CD4-positive, alpha-beta T cell (primary cell): ENCODE measurements around the gene GIT1. TPM values are rescaled to one million over a fixed set of nuclear protein-coding genes. Genes with fewer than 3 reads are reported as not detected.

Experiments used
- ATAC-seq: fragments of 200-7000 bp; cut with Tn5 transposase; one replicate; pipeline ENCODE4 v1.10.0; 2022; ENCODE audit warnings: mild to moderate bottlenecking; ENCODE audit not compliant: poor library complexity
- CTCF ChIA-PET: fragments of 350-600 bp; sonication (Branson Sonifier 250); formaldehyde crosslinking; loops from one replicate; lab custom pipeline; 2021; ENCODE audit warnings: antibody characterized with exemption, inconsistent platforms; lab: Charles Lee
- POLR2A ChIA-PET: fragments of 350-600 bp; sonication (Branson Sonifier 250); formaldehyde crosslinking; loops from one replicate; lab custom pipeline; 2021; ENCODE audit warnings: antibody characterized with exemption, inconsistent platforms; lab: Charles Lee
- DNase-seq, 14 experiments: peaks; one replicate each; pipeline ENCODE4 v3.0.0-alpha.2; 2013 to 2020; ENCODE audit warnings: mixed read lengths in 2 of 14
- H3K27ac ChIP-seq, 2 donors: one replicate each; pipeline versions ENCODE4 v1.5.1 to v1.7.0; 2013; ENCODE audit warnings: low read length in 2 of 2, low read depth in 1 of 2, mild to moderate bottlenecking in 1 of 2
- H3K27me3 ChIP-seq, 2 experiments: 1 replicate in 1 of 2; 2 replicates in 1 of 2; pipeline versions ENCODE4 v1.6.1 to v1.7.0; 2013; ENCODE audit warnings: low read length in 2 of 2, control low read depth in 1 of 2, mild to moderate bottlenecking in 1 of 2, moderate library complexity in 1 of 2; ENCODE audit not compliant: insufficient read depth in 2 of 2, control insufficient read depth in 1 of 2
- H3K36me3 ChIP-seq: one replicate; pipeline ENCODE4 v1.6.1; 2013; ENCODE audit warnings: low read length, control low read depth; ENCODE audit not compliant: insufficient read depth
- H3K4me1 ChIP-seq: one replicate; pipeline ENCODE4 v1.6.1; 2013; ENCODE audit warnings: low read length, control low read depth; ENCODE audit not compliant: insufficient read depth
- H3K4me3 ChIP-seq: one replicate; pipeline ENCODE4 v1.5.1; 2013; ENCODE audit warnings: mild to moderate bottlenecking, low read length, moderate library complexity
- H3K9me3 ChIP-seq, 2 experiments: 1 replicate in 1 of 2; 2 replicates in 1 of 2; pipeline versions ENCODE4 v1.6.1 to v1.7.0; 2013; ENCODE audit warnings: low read length in 2 of 2, mild to moderate bottlenecking in 2 of 2, control low read depth in 1 of 2, moderate library complexity in 1 of 2; ENCODE audit not compliant: control insufficient read depth in 1 of 2, insufficient read depth in 1 of 2
- H3K27ac Mint-ChIP-seq: one replicate; pipeline ENCODE4 v1.8.0; 2020; ENCODE audit warnings: mixed read lengths
- H3K27me3 Mint-ChIP-seq: one replicate; pipeline ENCODE4 v1.8.0; 2021; ENCODE audit warnings: mixed read lengths
- H3K36me3 Mint-ChIP-seq: one replicate; pipeline ENCODE4 v1.8.0; 2021; ENCODE audit warnings: low read depth, mixed read lengths
- H3K4me1 Mint-ChIP-seq: one replicate; pipeline ENCODE4 v1.8.0; 2021; ENCODE audit warnings: low read depth, mixed read lengths
- H3K4me3 Mint-ChIP-seq: one replicate; pipeline ENCODE4 v1.8.0; 2020; ENCODE audit warnings: mild to moderate bottlenecking, mixed read lengths
- H3K9me3 Mint-ChIP-seq: one replicate; pipeline ENCODE4 v1.8.0; 2020; ENCODE audit warnings: mixed read lengths
- CTCF ChIP-seq: fragments of 200-600 bp; IDR thresholded peaks from one replicate; pipeline ENCODE4 v1.8.0; 2022; ENCODE audit warnings: antibody characterized with exemption, mild to moderate bottlenecking
- intact Hi-C, 2 experiments: fragments of 100-400 bp; cut with DNase I in 1 of 2; cut with micrococcal nuclease in 1 of 2; formaldehyde crosslinking; loops; one replicate each; pipeline versions ENCODE4 v1.15.1 to v1.9.0; 2023 to 2025; cut with DNase I, micrococcal nuclease
- total RNA-seq, 174 experiments: library from RNA in 2 of 174; stranded (reverse) in 2 of 174; gene quantifications; one replicate each; pipeline ENCODE4 v1.2.3 and lab custom pipeline; 2021 to 2026

Gene GIT1
- total RNA-seq, 2 experiments from 2014 or later, result 35.8 to 36.7 TPM

GRCh38 chr17:29617481-29618271, 28.2 kb upstream of the GIT1 start:
- H3K27me3 Mint-ChIP-seq, result no peaks in the 10 kb centered on the region
- no peaks in the 10 kb centered on the region for H3K27me3 ChIP-seq
- H3K9me3 ChIP-seq, result no peaks in the 10 kb centered on the region
- ChIA-PET CTCF (interaction anchor here (0.5 to 6.5 kb wide), 37 partner anchors 9 to 501 kb away, joined by 3 to 96 read pairs (median 5); partner anchors contain the start of genes ABHD15, ANKRD13B, SSH2 and TP53I13), POLR2A (interaction anchor here (0.6 to 4.3 kb wide), 30 partner anchors 8 to 1693 kb away, joined by 3 to 40 read pairs (median 4); partner anchors contain the start of genes ABHD15, ANKRD13B, NUFIP2 and PHF12)
- H3K9me3 Mint-ChIP-seq, result no peaks in the 10 kb centered on the region
- H3K36me3 ChIP-seq, result no peaks in the 10 kb centered on the region
- H3K4me1 Mint-ChIP-seq, result peaks cover 50% of the 10 kb centered on the region
- peak overlapping the region in 1 of 2 donors; percentile 49 for H3K27ac ChIP-seq
- H3K4me3 ChIP-seq, result peak overlapping the region; percentile 68
- peak overlapping the region; percentile 78 for H3K27ac Mint-ChIP-seq
- H3K36me3 Mint-ChIP-seq, result no peaks in the 10 kb centered on the region
- DNase-seq (peak; percentile 78 to 95 (median 86)), ATAC-seq (peak; percentile 48)
- peaks cover 72% of the 10 kb centered on the region for H3K4me1 ChIP-seq
- peak; percentile 62 for TF ChIP-seq CTCF
- peak overlapping the region; percentile 91 for H3K4me3 Mint-ChIP-seq
- intact Hi-C loops, result loop anchor here (1.0 to 10.0 kb wide), 6 partner anchors 28 to 317 kb away; partner anchors contain the start of genes ABHD15 (in 2 of the 2), TP53I13 (in 2 of the 2), GIT1 (in 1 of the 2) and SSH2 (in 1 of the 2)

- ChIA-PET POLR2A (interaction anchor here (0.6 to 4.3 kb wide), 27 partner anchors 8 to 1693 kb away, joined by 3 to 40 read pairs (median 5); partner anchors contain the start of genes ABHD15, ANKRD13B, NUFIP2 and SSH2), CTCF (interaction anchor here (0.6 to 6.5 kb wide), 32 partner anchors 10 to 500 kb away, joined by 3 to 96 read pairs (median 6); partner anchors contain the start of genes ABHD15, ANKRD13B, SSH2 and TP53I13)
- Mint-ChIP-seq H3K4me1 (peaks cover 47% of the 10 kb centered on the region), H3K4me3 (peak overlapping the region; percentile 91), H3K36me3 (no peaks in the 10 kb centered on the region), H3K9me3 (no peaks in the 10 kb centered on the region), H3K27ac (peak overlapping the region; percentile 78), H3K27me3 (no peaks in the 10 kb centered on the region)
- intact Hi-C loops, result loop anchor here (1.0 to 10.0 kb wide), 5 partner anchors 28 to 318 kb away; partner anchors contain the start of genes ABHD15 (in 2 of the 2), TP53I13 (in 2 of the 2), GIT1 (in 1 of the 2) and SSH2 (in 1 of the 2)
- Histone ChIP-seq H3K27me3 (no peaks in the 10 kb centered on the region), H3K36me3 (no peaks in the 10 kb centered on the region), H3K4me3 (peak overlapping the region; percentile 68), H3K4me1 (peaks cover 67% of the 10 kb centered on the region), H3K27ac (no peak overlapping the region), H3K9me3 (no peaks in the 10 kb centered on the region)
- DNase-seq (peak; percentile 81 to 96 (median 88)), ATAC-seq (peak; percentile 69)
- TF ChIP-seq CTCF, result peak; percentile 65
These were observed 27.7 kb upstream of the GIT1 start for GRCh38 chr17:29617125-29617480.

GRCh38 chr17:29616300-29617048, 27.0 kb upstream of the GIT1 start:
- no peak for TF ChIP-seq CTCF
- intact Hi-C loops, result loop anchor here (1.0 to 10.0 kb wide), 5 partner anchors 27 to 318 kb away; partner anchors contain the start of genes ABHD15 (in 2 of the 2), TP53I13 (in 2 of the 2), GIT1 (in 1 of the 2) and SSH2 (in 1 of the 2)
- Mint-ChIP-seq H3K4me1 (peaks cover 44% of the 10 kb centered on the region), H3K4me3 (peak overlapping the region; percentile 91), H3K27me3 (no peaks in the 10 kb centered on the region), H3K36me3 (no peaks in the 10 kb centered on the region), H3K9me3 (no peaks in the 10 kb centered on the region), H3K27ac (peak overlapping the region; percentile 79)
- Histone ChIP-seq H3K27ac (no peak overlapping the region), H3K4me3 (peak overlapping the region; percentile 68), H3K4me1 (peaks cover 62% of the 10 kb centered on the region), H3K9me3 (no peaks in the 10 kb centered on the region), H3K36me3 (no peaks in the 10 kb centered on the region), H3K27me3 (no peaks in the 10 kb centered on the region)
- ATAC-seq (no peak), DNase-seq (peak in 2 of 14 experiments; percentile 38 to 49)
- ChIA-PET CTCF (interaction anchor here (0.7 to 6.5 kb wide), 29 partner anchors 9 to 500 kb away, joined by 3 to 96 read pairs (median 7); partner anchors contain the start of genes ABHD15, ANKRD13B, SSH2 and TP53I13), POLR2A (interaction anchor here (0.7 to 4.3 kb wide), 25 partner anchors 8 to 322 kb away, joined by 3 to 40 read pairs (median 9); partner anchors contain the start of genes ABHD15, ANKRD13B, NUFIP2 and SSH2)
